WERI-Rb-1 (cell line): ENCODE measurements around the gene TMBIM4.
A peak's percentile ranks its signal among the peaks of the same experiment; 100 is the strongest.
"Not testable (repeated sequence)": the region's sequence is repeated elsewhere in the genome, so short reads cannot be mapped to it uniquely, and the experiment has no call there.

Experiments
- DNase-seq: peaks from one replicate; pipeline ENCODE4 v3.0.0-alpha.2; 2020
- H3K27ac ChIP-seq: fragments of 250-450 bp; sonication (Bioruptor Pico); 2 replicates; pipeline ENCODE4 v1.5.1; 2020; ENCODE audit warnings: mild to moderate bottlenecking, moderate library complexity
- H3K27me3 ChIP-seq: fragments of 250-450 bp; sonication (Bioruptor Pico); 2 replicates; pipeline ENCODE4 v1.5.1; 2021; ENCODE audit warnings: mild to moderate bottlenecking, low read depth, moderate library complexity; ENCODE audit not compliant: insufficient read depth, severe bottlenecking
- H3K36me3 ChIP-seq: fragments of 250-450 bp; sonication (Bioruptor Pico); 2 replicates; pipeline ENCODE4 v1.5.1; 2020; ENCODE audit warnings: mild to moderate bottlenecking, moderate library complexity
- H3K4me3 ChIP-seq: 2 replicates; pipeline ENCODE4 v1.5.1; 2011; ENCODE audit warnings: low read depth, mild to moderate bottlenecking, control low read depth, low read length
- H3K9me3 ChIP-seq: fragments of 250-450 bp; sonication (Bioruptor Pico); 2 replicates; pipeline ENCODE4 v1.5.1; 2021; ENCODE audit warnings: mild to moderate bottlenecking, moderate library complexity; ENCODE audit not compliant: severe bottlenecking
- CTCF ChIP-seq: IDR thresholded peaks from 2 replicates; pipeline ENCODE4 v1.5.1; 2011; ENCODE audit warnings: low read depth, mild to moderate bottlenecking, control low read depth, inconsistent platforms, low read length

Gene TMBIM4

DNA sequence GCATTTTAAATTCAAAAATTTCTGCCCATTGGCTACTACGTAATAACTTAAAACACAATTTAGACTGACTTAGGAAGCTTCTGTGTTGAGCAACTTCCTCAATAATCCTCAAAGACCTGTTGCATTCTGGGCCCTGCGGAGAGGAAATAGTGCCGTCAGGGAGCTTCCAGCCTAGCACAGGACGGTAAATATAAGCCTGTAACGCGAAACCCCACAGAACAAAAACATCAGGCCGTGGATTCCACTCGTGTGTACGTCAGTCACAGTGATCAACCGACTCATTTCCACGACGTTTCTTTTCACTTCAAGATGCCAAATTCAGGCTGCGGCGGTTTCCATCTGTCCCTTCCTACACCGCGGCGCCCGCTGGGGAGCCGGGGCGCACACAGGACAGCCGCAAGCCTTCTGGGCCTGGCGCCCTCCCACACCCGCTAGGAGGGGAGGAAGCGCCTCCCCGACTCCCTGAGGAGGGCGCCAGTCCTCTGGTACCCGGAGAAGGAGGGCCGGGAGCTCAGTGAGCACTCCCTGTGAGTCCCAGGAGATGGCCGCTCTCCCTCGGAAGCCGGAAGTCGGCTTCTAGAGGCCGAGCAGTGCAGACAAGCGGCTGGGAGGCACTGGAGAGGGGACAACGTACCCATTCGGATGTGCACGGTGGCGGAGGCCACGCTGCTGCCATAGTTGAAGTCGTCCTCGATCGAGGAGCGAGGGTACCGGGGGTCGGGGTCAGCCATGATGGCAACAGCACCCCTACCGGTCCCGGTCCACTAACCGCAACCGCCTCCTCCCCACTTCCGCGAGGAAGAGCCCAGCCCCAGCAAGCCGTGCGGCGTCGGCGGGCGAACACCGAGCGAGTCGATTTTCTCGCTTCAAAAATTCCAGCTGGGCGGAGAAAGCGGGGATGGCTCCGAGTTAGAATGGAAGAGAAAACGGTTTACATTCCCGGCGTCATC, at the start of gene TMBIM4:
Gene TMBIM4, minus strand, starts transcription at position 776 of the 950 bp plus-strand sequence. Its CDS starts 45 bp downstream, at position 731.
- Histone ChIP-seq H3K4me3 (peak within 1 kb of the TSS; percentile 57), H3K27ac (peak within 1 kb of the TSS; percentile 93), H3K36me3 (no peaks in the 10 kb centered on the region; the same call in 1 of the 2 replicates), H3K9me3 (no peaks in the 10 kb centered on the region), H3K27me3 (no peaks in the 10 kb centered on the region)
- DNase-seq, result peak; percentile 93
- TF ChIP-seq CTCF, result peak; percentile 43

GRCh38 chr12:66217342-66217917, 47.6 kb upstream of the TMBIM4 start:
- Histone ChIP-seq H3K36me3 (no peaks in the 10 kb centered on the region), H3K4me3 (no peak overlapping the region), H3K27ac (no peak overlapping the region)

DNA sequence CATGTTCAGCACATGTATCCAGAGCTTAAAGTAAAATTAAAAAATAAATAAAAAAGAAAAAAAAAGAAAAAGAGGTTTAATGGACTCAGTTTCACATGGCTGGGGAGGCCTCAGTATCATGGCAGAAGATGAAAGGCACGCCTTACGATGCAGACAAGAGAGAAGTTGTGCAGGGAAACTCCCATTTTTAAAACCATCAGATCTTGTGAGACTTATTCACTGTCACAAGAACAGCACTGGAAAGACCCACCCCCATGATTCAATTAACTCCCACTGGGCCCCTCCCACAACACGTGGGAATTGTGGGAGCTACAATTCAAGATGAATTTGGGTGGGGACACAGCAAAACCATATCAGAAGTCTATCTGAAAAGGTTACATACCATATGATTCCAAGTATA, 43.2 kb upstream of the TMBIM4 start:
- not testable (repeated sequence) for H3K36me3 ChIP-seq, H3K9me3 ChIP-seq, H3K27me3 ChIP-seq, H3K4me3 ChIP-seq, DNase-seq, H3K27ac ChIP-seq

More at GRCh38 chr12:66217342-66217917, 47.6 kb upstream of the TMBIM4 start:
- no peak for DNase-seq
- Histone ChIP-seq H3K9me3 (no peaks in the 10 kb centered on the region), H3K27me3 (no peaks in the 10 kb centered on the region)
- TF ChIP-seq CTCF, result no peak

DNA sequence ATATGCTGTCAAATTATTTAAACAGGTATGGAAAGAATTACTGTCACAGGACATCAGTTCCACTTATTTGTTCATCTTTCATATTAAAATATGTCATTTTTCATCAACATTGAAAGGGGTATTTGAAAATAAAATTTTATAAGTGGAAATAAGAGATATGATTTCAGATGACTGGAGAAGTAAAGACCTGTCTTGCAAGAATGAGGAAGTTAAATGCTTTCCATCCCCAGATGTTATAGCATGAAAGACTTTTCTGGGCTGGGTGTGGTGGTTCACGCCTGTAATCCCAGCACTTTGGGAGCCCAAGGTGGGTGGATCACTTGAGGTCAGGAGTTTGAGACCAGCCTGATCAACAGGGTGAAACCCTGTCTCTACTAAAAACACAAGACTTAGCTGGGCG, 41.8 kb upstream of the TMBIM4 start:
- H3K9me3 ChIP-seq, DNase-seq: not testable (repeated sequence)

GRCh38 chr12:66210840-66211239, 41.0 kb upstream of the TMBIM4 start:
- H3K27ac ChIP-seq, result no peak overlapping the region
- no peak for DNase-seq
- H3K9me3 ChIP-seq, result no peaks in the 10 kb centered on the region
- no peaks in the 10 kb centered on the region for H3K27me3 ChIP-seq
- H3K36me3 ChIP-seq, result no peaks in the 10 kb centered on the region
- TF ChIP-seq CTCF, result no peak
- no peak overlapping the region for H3K4me3 ChIP-seq

More for the DNA sequence above, 41.8 kb upstream of the TMBIM4 start:
- H3K36me3 ChIP-seq, H3K27ac ChIP-seq, H3K4me3 ChIP-seq, H3K27me3 ChIP-seq: not testable (repeated sequence)

GRCh38 chr12:66206141-66206540, 36.3 kb upstream of the TMBIM4 start:
- Histone ChIP-seq H3K9me3 (no peaks in the 10 kb centered on the region), H3K36me3 (no peaks in the 10 kb centered on the region), H3K27ac (no peak overlapping the region), H3K27me3 (no peaks in the 10 kb centered on the region), H3K4me3 (no peak overlapping the region)
- no peak for TF ChIP-seq CTCF
- no peak for DNase-seq
